Peyer's patch (tissue), 4 donors: ENCODE measurements around the gene LST1. TPM values are rescaled to one million over a fixed set of nuclear protein-coding genes. Genes with fewer than 3 reads are reported as not detected.

Experiments
- DNase-seq, 3 donors: peaks; one replicate each; pipeline ENCODE4 v3.0.0-alpha.2; 2017 to 2019
- H3K27ac ChIP-seq, 4 donors: fragments of 200-600 bp; sonication (generic); one replicate each; pipeline ENCODE4 v1.5.1; 2016 to 2019
- H3K27me3 ChIP-seq, 2 donors: fragments of 200-600 bp; sonication (generic); one replicate each; pipeline ENCODE4 v1.5.1; 2019
- H3K36me3 ChIP-seq, 3 donors: fragments of 200-600 bp; sonication (generic); one replicate each; pipeline ENCODE4 v1.5.1; 2016 to 2019
- H3K4me1 ChIP-seq, 4 donors: fragments of 200-600 bp; sonication (generic); one replicate each; pipeline ENCODE4 v1.5.1; 2016 to 2019
- H3K4me3 ChIP-seq, 4 donors: fragments of 200-600 bp; sonication (generic); 1 replicate in 3 of 4; 2 replicates in 1 of 4; pipeline ENCODE4 v1.5.1; 2016 to 2019; ENCODE audit warnings: mild to moderate bottlenecking in 1 of 4
- H3K9me3 ChIP-seq, 4 donors: fragments of 200-600 bp; sonication (generic); one replicate each; pipeline ENCODE4 v1.5.1; 2016 to 2019; ENCODE audit warnings: mild to moderate bottlenecking in 1 of 4
- CTCF ChIP-seq, 6 experiments: fragments of 450-650 bp in 4 of 6; fragments of 200-600 bp in 2 of 6; sonication (generic) in 1 of 6; IDR thresholded peaks; one replicate each; pipeline ENCODE4 v1.5.1; 2017 to 2019; ENCODE audit warnings: antibody characterized with exemption in 6 of 6, mild to moderate bottlenecking in 3 of 6, moderate library complexity in 1 of 6
- POLR2A ChIP-seq, 2 donors: fragments of 450-650 bp; IDR thresholded peaks; one replicate each; pipeline ENCODE4 v1.5.1; 2017; ENCODE audit warnings: antibody characterized with exemption in 2 of 2, mild to moderate bottlenecking in 2 of 2, moderate library complexity in 2 of 2
- total RNA-seq, 4 donors: library from RNA; depleted of rRNA; stranded (reverse); fragments of >200 nt; gene quantifications; one replicate each; pipeline ENCODE4 v1.1.0, GENCODE V29; 2016

The LST1 gene
- total RNA-seq = 10 to 100 TPM in 1 of 4 donors, 1 to 10 TPM in 1, not detected in 2; 2.5 to 11.6 TPM

- Histone ChIP-seq H3K9me3 (no peaks in the 10 kb centered on the region), H3K27ac (peak within 1 kb of the TSS; percentile 19 to 93 (median 54)), H3K4me1 (peaks cover 0 to 33% (median 19%) of the 10 kb centered on the region in 4 donors), H3K4me3 (peak within 1 kb of the TSS in 1 of 4 donors; percentile 12), H3K27me3 (no peaks in the 10 kb centered on the region), H3K36me3 (no peaks in the 10 kb centered on the region)
- no peak for DNase-seq
- TF ChIP-seq POLR2A (IDR thresholded peaks at IDR 0.05) (no peak), CTCF (IDR thresholded peaks at IDR 0.05) (no peak)
These were observed at the start of gene LST1 for GRCh38 chr6:31586008-31586407. Gene LST1 (plus strand): TSS chr6:31586277. CDS start chr6:31587300, 1,023 bp downstream.

- no peak for DNase-seq
- Histone ChIP-seq H3K4me1 (peaks cover 0 to 43% (median 21%) of the 10 kb centered on the region in 4 donors), H3K27me3 (no peaks in the 10 kb centered on the region), H3K27ac (no peak overlapping the region), H3K36me3 (peaks cover 0 to 64% (median 0%) of the 10 kb centered on the region in 3 donors), H3K4me3 (peak overlapping the region in 2 of 4 donors; percentile 65 to 80), H3K9me3 (no peaks in the 10 kb centered on the region)
- TF ChIP-seq CTCF (IDR thresholded peaks at IDR 0.05) = no peak
- TF ChIP-seq POLR2A (IDR thresholded peaks at IDR 0.05) = no peak
These were observed 47.2 kb upstream of the LST1 start for GRCh38 chr6:31538805-31539400.

GRCh38 chr6:31540640-31541039 is 45.4 kb upstream of the LST1 start:
- H3K27me3 ChIP-seq = no peaks in the 10 kb centered on the region
- TF ChIP-seq CTCF (IDR thresholded peaks at IDR 0.05) = no peak
- no peak for TF ChIP-seq POLR2A (IDR thresholded peaks at IDR 0.05)

GRCh38 chr6:31541059-31541657 is 44.9 kb upstream of the LST1 start:
- no peaks in the 10 kb centered on the region for H3K9me3 ChIP-seq
- DNase-seq = peak in 2 of 3 donors; percentile 71 to 72
- peak overlapping the region; percentile 84 to 91 (median 90) for H3K27ac ChIP-seq
- peak overlapping the region; percentile 58 to 83 (median 72) for H3K4me3 ChIP-seq
- peaks cover 0 to 41% (median 0%) of the 10 kb centered on the region in 3 donors for H3K36me3 ChIP-seq
- peaks cover 0 to 43% (median 21%) of the 10 kb centered on the region in 4 donors for H3K4me1 ChIP-seq
- no peak for TF ChIP-seq CTCF (IDR thresholded peaks at IDR 0.05)
- no peak for TF ChIP-seq POLR2A (IDR thresholded peaks at IDR 0.05)
- no peaks in the 10 kb centered on the region for H3K27me3 ChIP-seq

More at GRCh38 chr6:31540640-31541039, 45.4 kb upstream of the LST1 start:
- peak overlapping the region; percentile 84 to 91 (median 90) for H3K27ac ChIP-seq
- H3K4me1 ChIP-seq = peaks cover 0 to 43% (median 21%) of the 10 kb centered on the region in 4 donors
- peaks cover 0 to 46% (median 0%) of the 10 kb centered on the region in 3 donors for H3K36me3 ChIP-seq
- peak overlapping the region; percentile 58 to 83 (median 72) for H3K4me3 ChIP-seq
- no peak for DNase-seq
- H3K9me3 ChIP-seq = no peaks in the 10 kb centered on the region

- peaks cover 0 to 34% (median 0%) of the 10 kb centered on the region in 3 donors for H3K36me3 ChIP-seq
- H3K4me3 ChIP-seq = peak within 1 kb of the TSS; percentile 58 to 83 (median 72)
- H3K9me3 ChIP-seq = no peaks in the 10 kb centered on the region
- TF ChIP-seq POLR2A (IDR thresholded peaks at IDR 0.05) (peak; percentile 81 to 83), CTCF (IDR thresholded peaks at IDR 0.05) (peak in 1 of 6 experiments; percentile 12)
- peaks cover 0 to 50% (median 21%) of the 10 kb centered on the region in 4 donors for H3K4me1 ChIP-seq
- H3K27me3 ChIP-seq = no peaks in the 10 kb centered on the region
- DNase-seq = peak; percentile 93 to 98 (median 93)
- H3K27ac ChIP-seq = peak within 1 kb of the TSS; percentile 84 to 91 (median 90)
These were observed 44.2 kb upstream of the LST1 start, which contains the start of gene DDX39B for GRCh38 chr6:31541658-31542521. Gene DDX39B (minus strand): TSS chr6:31542003. CDS start chr6:31540532, 1,471 bp downstream.
